ENCODE results near the gene MANBA. TPM values are rescaled to one million over a fixed set of nuclear protein-coding genes. Genes with fewer than 3 reads are reported as not detected.

Gene MANBA
- total RNA-seq, 1 experiment from 2014 or later, result 14.5 TPM

DNA sequence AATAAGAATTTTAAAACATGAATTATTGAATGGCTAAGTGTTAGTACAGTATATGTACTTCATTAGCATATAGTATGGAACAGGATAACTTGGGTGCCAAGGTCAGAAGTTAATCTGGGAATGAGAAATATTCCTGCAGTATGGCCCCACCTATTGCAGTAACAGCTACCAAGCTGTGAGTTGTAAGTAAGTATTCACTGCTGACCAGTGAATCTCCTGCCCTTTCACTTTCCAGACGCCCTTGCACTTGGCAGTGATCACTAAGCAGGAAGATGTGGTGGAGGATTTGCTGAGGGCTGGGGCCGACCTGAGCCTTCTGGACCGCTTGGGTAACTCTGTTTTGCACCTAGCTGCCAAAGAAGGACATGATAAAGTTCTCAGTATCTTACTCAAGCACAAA is 154.5 kb downstream of the MANBA start:
- CTCF ChIA-PET, result no interaction called here
- ATAC-seq (no peak), DNase-seq (ENCODE audit: low read depth, low spot score) (no peak)
- no peak overlapping the region for H3K4me3 ChIP-seq (ENCODE audit: low read depth in 2 of 2, low read length in 2 of 2)
- no peaks in the 10 kb centered on the region for H3K9me3 ChIP-seq (ENCODE audit: control insufficient read depth, insufficient read depth, low read depth, low read length)
- BruUV-seq (replicated peaks), result no TSS peak
- H3K4me1 ChIP-seq (ENCODE audit: control insufficient read depth, insufficient read depth, low read length), result no peaks in the 10 kb centered on the region
- POLR2A ChIA-PET, result no interaction called here
- intact Hi-C loops (cut with micrococcal nuclease; ENCODE audit: unreplicated experiment), result no loop called here
- in situ Hi-C loops (cut with HindIII; ENCODE audit: low pct_unique_long_range_greater_than_20kb, low sequenced_read_pairs), result no loop called here
- H3K36me3 ChIP-seq (ENCODE audit: control insufficient read depth, insufficient read depth, low read length), result peaks cover 6% of the 10 kb centered on the region; the same call in 1 of the 2 replicates
- TF ChIP-seq, protein P1, sequence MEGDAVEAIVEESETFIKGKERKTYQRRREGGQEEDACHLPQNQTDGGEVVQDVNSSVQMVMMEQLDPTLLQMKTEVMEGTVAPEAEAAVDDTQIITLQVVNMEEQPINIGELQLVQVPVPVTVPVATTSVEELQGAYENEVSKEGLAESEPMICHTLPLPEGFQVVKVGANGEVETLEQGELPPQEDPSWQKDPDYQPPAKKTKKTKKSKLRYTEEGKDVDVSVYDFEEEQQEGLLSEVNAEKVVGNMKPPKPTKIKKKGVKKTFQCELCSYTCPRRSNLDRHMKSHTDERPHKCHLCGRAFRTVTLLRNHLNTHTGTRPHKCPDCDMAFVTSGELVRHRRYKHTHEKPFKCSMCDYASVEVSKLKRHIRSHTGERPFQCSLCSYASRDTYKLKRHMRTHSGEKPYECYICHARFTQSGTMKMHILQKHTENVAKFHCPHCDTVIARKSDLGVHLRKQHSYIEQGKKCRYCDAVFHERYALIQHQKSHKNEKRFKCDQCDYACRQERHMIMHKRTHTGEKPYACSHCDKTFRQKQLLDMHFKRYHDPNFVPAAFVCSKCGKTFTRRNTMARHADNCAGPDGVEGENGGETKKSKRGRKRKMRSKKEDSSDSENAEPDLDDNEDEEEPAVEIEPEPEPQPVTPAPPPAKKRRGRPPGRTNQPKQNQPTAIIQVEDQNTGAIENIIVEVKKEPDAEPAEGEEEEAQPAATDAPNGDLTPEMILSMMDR (IDR thresholded peaks at IDR 0.05), result no peak
- TF ChIP-seq, protein P2, sequence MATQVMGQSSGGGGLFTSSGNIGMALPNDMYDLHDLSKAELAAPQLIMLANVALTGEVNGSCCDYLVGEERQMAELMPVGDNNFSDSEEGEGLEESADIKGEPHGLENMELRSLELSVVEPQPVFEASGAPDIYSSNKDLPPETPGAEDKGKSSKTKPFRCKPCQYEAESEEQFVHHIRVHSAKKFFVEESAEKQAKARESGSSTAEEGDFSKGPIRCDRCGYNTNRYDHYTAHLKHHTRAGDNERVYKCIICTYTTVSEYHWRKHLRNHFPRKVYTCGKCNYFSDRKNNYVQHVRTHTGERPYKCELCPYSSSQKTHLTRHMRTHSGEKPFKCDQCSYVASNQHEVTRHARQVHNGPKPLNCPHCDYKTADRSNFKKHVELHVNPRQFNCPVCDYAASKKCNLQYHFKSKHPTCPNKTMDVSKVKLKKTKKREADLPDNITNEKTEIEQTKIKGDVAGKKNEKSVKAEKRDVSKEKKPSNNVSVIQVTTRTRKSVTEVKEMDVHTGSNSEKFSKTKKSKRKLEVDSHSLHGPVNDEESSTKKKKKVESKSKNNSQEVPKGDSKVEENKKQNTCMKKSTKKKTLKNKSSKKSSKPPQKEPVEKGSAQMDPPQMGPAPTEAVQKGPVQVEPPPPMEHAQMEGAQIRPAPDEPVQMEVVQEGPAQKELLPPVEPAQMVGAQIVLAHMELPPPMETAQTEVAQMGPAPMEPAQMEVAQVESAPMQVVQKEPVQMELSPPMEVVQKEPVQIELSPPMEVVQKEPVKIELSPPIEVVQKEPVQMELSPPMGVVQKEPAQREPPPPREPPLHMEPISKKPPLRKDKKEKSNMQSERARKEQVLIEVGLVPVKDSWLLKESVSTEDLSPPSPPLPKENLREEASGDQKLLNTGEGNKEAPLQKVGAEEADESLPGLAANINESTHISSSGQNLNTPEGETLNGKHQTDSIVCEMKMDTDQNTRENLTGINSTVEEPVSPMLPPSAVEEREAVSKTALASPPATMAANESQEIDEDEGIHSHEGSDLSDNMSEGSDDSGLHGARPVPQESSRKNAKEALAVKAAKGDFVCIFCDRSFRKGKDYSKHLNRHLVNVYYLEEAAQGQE (IDR thresholded peaks at IDR 0.05; ENCODE audit: insufficient read depth in 1 of 2, low read depth in 2 of 2, low read length in 1 of 2), result no peak
- H3K27ac ChIP-seq (ENCODE audit: low read length), result no peak overlapping the region
- H3K27me3 ChIP-seq (ENCODE audit: control insufficient read depth, insufficient read depth, low read length), result no peaks in the 10 kb centered on the region

DNA sequence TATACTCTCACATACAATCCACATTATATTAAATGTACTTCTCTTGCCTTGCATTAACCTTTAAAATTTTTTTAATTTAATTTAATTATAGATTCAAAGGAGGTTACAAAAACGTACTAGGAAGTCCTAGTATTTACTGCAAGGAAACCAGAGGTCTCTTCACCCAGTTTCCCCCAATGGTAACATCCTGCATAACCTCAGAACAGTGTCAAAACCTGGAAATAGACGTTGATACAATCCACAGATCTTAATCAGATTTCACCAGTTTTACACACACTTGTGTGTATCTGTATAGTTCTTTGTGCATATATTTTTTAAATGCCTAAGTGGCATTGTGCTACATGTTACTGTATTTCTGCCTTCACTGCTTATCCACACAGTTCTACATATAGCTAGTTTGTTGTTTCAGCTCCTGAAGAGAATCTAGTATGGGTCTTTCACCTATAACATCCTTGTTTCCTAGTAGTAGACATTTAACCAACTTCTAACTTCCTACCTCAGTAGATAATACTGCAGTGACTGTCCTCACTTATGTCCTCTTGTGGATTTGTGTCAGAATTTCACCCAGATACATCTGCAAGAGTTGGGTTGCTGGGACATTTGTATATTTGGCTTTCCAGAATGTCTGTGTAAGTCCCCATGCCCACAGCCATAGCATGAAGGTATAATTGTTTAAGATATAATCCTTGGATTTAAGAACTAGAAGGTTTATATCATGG is 156.4 kb downstream of the MANBA start:
- ChIA-PET CTCF (no interaction called here), POLR2A (no interaction called here)
- H3K4me1 ChIP-seq (ENCODE audit: control insufficient read depth, insufficient read depth, low read length), result no peaks in the 10 kb centered on the region
- H3K9me3 ChIP-seq (ENCODE audit: control insufficient read depth, insufficient read depth, low read depth, low read length), result no peaks in the 10 kb centered on the region
- H3K4me3 ChIP-seq (ENCODE audit: low read depth in 2 of 2, low read length in 2 of 2), result no peak overlapping the region
- TF ChIP-seq SIN3A (IDR thresholded peaks at IDR 0.05; ENCODE audit: borderline replicate concordance, insufficient read depth, low read depth, low read length), result no peak
- no peak for TF ChIP-seq TCF7L2 (IDR thresholded peaks at IDR 0.05; ENCODE audit: low read depth, low read length)
- no peak for TF ChIP-seq POLR2AphosphoS5 (IDR thresholded peaks at IDR 0.05; ENCODE audit: low read depth, low read length)
- TF ChIP-seq, protein P1 (IDR thresholded peaks at IDR 0.05), result no peak
- TF ChIP-seq, protein P2 (IDR thresholded peaks at IDR 0.05; ENCODE audit: insufficient read depth in 1 of 2, low read depth in 2 of 2, low read length in 1 of 2), result no peak
- in situ Hi-C loops (cut with HindIII; ENCODE audit: low pct_unique_long_range_greater_than_20kb, low sequenced_read_pairs), result no loop called here
- peaks cover 3% of the 10 kb centered on the region; the same call in 1 of the 2 replicates for H3K36me3 ChIP-seq (ENCODE audit: control insufficient read depth, insufficient read depth, low read length)
- H3K27ac ChIP-seq (ENCODE audit: low read length), result no peak overlapping the region
- no peak for DNase-seq (ENCODE audit: low read depth, low spot score)
- ATAC-seq, result no peak
- no peaks in the 10 kb centered on the region for H3K27me3 ChIP-seq (ENCODE audit: control insufficient read depth, insufficient read depth, low read length)
- intact Hi-C loops (cut with micrococcal nuclease; ENCODE audit: unreplicated experiment), result no loop called here
- BruUV-seq (replicated peaks), result no TSS peak
